ENCODE data around the gene RFX4. TPM values are rescaled to one million over a fixed set of nuclear protein-coding genes. Genes with fewer than 3 reads are reported as not detected.

RFX4 gene
- total RNA-seq, 2 donors from 2014 or later = 10.6 TPM; not detected in 1

DNA sequence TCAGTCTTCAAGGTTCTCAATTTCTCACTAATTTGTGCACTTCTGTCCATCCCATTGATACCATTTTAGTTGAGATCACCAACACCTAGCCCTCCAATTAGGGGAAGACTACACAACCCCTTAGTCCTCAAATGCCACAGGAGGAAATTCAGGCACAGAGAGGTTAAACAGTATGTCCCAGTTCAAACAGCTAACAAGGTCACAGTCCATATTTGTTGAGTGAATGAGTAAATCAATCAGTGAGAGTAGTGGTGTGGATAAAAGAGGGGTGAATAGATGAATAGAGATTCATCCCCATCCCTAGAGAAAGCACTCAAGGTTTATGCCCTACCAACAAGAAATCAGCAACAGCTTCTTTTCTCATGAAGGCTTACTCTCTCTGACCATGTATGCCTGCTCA is 97.5 kb downstream of the RFX4 start:
- H3K27ac ChIP-seq = no peak overlapping the region
- no peaks in the 10 kb centered on the region for H3K27me3 ChIP-seq (replicated peaks; ENCODE audit: insufficient read depth)
- no peak for DNase-seq (ENCODE audit: low spot score)
- H3K4me3 ChIP-seq = no peak overlapping the region
- no peak for TF ChIP-seq POLR2A (IDR thresholded peaks at IDR 0.05)
- no peak for TF ChIP-seq POLR2AphosphoS5 (IDR thresholded peaks at IDR 0.05)
- TF ChIP-seq, protein P1, sequence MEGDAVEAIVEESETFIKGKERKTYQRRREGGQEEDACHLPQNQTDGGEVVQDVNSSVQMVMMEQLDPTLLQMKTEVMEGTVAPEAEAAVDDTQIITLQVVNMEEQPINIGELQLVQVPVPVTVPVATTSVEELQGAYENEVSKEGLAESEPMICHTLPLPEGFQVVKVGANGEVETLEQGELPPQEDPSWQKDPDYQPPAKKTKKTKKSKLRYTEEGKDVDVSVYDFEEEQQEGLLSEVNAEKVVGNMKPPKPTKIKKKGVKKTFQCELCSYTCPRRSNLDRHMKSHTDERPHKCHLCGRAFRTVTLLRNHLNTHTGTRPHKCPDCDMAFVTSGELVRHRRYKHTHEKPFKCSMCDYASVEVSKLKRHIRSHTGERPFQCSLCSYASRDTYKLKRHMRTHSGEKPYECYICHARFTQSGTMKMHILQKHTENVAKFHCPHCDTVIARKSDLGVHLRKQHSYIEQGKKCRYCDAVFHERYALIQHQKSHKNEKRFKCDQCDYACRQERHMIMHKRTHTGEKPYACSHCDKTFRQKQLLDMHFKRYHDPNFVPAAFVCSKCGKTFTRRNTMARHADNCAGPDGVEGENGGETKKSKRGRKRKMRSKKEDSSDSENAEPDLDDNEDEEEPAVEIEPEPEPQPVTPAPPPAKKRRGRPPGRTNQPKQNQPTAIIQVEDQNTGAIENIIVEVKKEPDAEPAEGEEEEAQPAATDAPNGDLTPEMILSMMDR (IDR thresholded peaks at IDR 0.05) = no peak
- no peaks in the 10 kb centered on the region for H3K36me3 ChIP-seq
- H3K9me3 ChIP-seq = no peaks in the 10 kb centered on the region
- intact Hi-C loops (cut with DNase I) = no loop called here
- H3K4me1 ChIP-seq (replicated peaks) = no peaks in the 10 kb centered on the region

DNA sequence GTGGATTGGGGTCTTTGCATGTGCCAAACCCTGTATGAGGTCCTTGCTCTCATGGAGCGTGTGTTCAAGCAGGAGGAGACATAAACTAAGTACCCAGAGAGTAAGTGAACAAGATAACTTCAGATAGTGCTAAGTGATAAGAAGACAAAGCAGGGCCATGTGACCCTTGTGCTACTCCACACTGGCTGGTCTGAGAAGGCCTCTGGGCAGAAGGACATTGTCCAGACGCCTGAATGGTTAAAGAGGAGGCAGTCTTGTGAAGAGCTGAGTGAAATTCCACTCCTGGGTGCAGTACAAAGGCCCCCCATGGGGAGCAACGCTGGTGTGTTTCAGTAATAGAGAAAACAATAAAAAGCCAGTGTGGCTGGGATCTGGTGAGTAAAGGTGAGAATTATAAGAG is 98.4 kb downstream of the RFX4 start:
- Histone ChIP-seq H3K4me1 (replicated peaks) (no peaks in the 10 kb centered on the region), H3K9me3 (no peaks in the 10 kb centered on the region), H3K27ac (no peak overlapping the region), H3K36me3 (no peaks in the 10 kb centered on the region), H3K27me3 (replicated peaks; ENCODE audit: insufficient read depth) (no peaks in the 10 kb centered on the region), H3K4me3 (no peak overlapping the region)
- DNase-seq (ENCODE audit: low spot score) = no peak
- 50% methylated on average over 3 of the region's 3 CpGs for WGBS
- intact Hi-C loops (cut with DNase I) = no loop called here
- TF ChIP-seq, protein P1 (IDR thresholded peaks at IDR 0.05) = no peak
- TF ChIP-seq POLR2AphosphoS5 (IDR thresholded peaks at IDR 0.05) (no peak), POLR2A (IDR thresholded peaks at IDR 0.05) (no peak)

DNA sequence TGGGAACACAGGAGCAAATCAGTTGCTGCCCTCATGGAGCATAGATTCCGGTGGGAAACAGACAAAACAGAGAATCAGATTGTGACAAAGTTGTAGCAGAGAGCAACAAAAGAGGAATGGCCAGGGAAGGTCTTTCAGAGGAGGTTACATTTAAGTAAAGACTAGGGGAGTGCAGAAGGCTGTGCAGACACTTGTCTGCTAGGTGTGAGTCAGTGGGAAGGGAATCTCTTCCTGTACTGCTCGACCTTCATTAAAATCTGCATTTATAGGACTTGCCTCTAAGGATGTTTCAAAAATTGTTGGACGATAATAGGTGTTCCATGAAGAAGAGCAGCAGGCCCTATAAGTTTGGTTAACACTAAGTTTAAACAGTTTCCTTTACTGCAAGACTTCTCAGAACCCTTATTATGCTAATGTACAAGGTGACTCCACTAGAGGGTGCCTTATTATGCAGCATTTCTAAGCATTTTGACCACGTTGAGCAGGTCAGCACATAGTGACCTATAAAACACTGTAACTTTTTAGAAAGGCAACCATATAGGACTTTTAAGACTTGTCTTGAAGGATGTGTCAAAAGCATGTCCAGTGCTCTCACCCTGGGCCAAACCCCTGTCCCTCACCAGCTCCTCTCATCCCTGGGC is 99.9 kb downstream of the RFX4 start:
- Histone ChIP-seq H3K4me3 (no peak overlapping the region), H3K9me3 (no peaks in the 10 kb centered on the region), H3K27ac (no peak overlapping the region), H3K36me3 (no peaks in the 10 kb centered on the region), H3K4me1 (replicated peaks) (no peaks in the 10 kb centered on the region), H3K27me3 (replicated peaks; ENCODE audit: insufficient read depth) (no peaks in the 10 kb centered on the region)
- WGBS = 60% methylated on average over 4 of the region's 4 CpGs
- DNase-seq (ENCODE audit: low spot score) = no peak
- TF ChIP-seq POLR2A (IDR thresholded peaks at IDR 0.05) (no peak), POLR2AphosphoS5 (IDR thresholded peaks at IDR 0.05) (no peak)
- TF ChIP-seq, protein P1 (IDR thresholded peaks at IDR 0.05) = no peak
- intact Hi-C loops (cut with DNase I) = no loop called here

DNA sequence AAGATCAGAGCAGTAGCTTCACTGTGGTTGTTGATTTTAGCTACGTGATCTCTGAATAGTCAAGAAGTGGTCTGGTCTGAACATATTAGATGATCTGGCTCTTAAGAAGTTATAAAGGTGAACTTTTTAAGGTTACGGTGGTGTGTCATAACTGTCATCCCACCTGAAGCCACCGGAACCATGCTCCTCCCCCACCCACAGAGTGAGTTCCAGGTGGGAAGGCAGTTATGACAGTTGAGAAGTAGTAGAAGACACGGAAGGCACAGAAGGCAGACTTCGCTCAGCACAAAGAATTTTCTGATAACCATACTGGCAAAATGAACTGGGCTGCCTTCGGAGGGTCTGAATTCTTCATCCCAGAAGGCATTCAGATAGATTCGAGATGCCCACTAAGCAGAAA is 101.7 kb downstream of the RFX4 start:
- TF ChIP-seq POLR2AphosphoS5 (IDR thresholded peaks at IDR 0.05) = no peak
- TF ChIP-seq, protein P1 (IDR thresholded peaks at IDR 0.05) = no peak
- TF ChIP-seq POLR2A (IDR thresholded peaks at IDR 0.05) = no peak
- Histone ChIP-seq H3K4me3 (no peak overlapping the region), H3K36me3 (no peaks in the 10 kb centered on the region), H3K4me1 (replicated peaks) (no peaks in the 10 kb centered on the region), H3K9me3 (no peaks in the 10 kb centered on the region), H3K27ac (no peak overlapping the region), H3K27me3 (replicated peaks; ENCODE audit: insufficient read depth) (no peaks in the 10 kb centered on the region)
- 89% methylated on average over 7 of the region's 7 CpGs for WGBS
- intact Hi-C loops (cut with DNase I) = no loop called here
- no peak for DNase-seq (ENCODE audit: low spot score)

DNA sequence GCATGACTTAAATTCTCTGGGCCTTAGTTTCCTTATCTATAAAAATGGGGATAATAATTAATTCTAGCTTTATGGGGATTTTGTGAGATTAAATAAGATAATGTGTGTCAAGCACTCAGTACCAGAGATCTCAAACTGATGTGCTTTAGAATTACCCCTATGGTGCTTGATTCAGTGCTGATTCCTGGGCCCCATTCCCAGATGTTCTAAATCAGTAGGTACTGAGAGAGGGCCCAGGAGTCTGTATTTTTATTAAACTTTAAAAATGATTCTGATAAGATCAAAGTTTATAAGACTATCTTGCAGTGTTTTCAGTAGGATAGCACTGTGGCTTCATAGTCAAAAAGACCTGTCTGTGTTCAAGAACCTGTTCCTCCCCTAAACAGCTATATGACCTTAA is 102.6 kb downstream of the RFX4 start:
- H3K36me3 ChIP-seq = no peaks in the 10 kb centered on the region
- no peak overlapping the region for H3K27ac ChIP-seq
- H3K9me3 ChIP-seq = no peaks in the 10 kb centered on the region
- TF ChIP-seq POLR2A (IDR thresholded peaks at IDR 0.05) (no peak), POLR2AphosphoS5 (IDR thresholded peaks at IDR 0.05) (no peak)
- no peaks in the 10 kb centered on the region for H3K4me1 ChIP-seq (replicated peaks)
- no peak overlapping the region for H3K4me3 ChIP-seq
- intact Hi-C loops (cut with DNase I) = no loop called here
- no peak for DNase-seq (ENCODE audit: low spot score)
- H3K27me3 ChIP-seq (replicated peaks; ENCODE audit: insufficient read depth) = no peaks in the 10 kb centered on the region
